HK-2 (cell line): ENCODE data around the gene FZD10.

Experiments used
- DNase-seq: peaks from one replicate; pipeline ENCODE4 v3.0.0-alpha.2; 2018; ENCODE audit not compliant: unreplicated experiment

The FZD10 gene, protein sequence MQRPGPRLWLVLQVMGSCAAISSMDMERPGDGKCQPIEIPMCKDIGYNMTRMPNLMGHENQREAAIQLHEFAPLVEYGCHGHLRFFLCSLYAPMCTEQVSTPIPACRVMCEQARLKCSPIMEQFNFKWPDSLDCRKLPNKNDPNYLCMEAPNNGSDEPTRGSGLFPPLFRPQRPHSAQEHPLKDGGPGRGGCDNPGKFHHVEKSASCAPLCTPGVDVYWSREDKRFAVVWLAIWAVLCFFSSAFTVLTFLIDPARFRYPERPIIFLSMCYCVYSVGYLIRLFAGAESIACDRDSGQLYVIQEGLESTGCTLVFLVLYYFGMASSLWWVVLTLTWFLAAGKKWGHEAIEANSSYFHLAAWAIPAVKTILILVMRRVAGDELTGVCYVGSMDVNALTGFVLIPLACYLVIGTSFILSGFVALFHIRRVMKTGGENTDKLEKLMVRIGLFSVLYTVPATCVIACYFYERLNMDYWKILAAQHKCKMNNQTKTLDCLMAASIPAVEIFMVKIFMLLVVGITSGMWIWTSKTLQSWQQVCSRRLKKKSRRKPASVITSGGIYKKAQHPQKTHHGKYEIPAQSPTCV

DNA sequence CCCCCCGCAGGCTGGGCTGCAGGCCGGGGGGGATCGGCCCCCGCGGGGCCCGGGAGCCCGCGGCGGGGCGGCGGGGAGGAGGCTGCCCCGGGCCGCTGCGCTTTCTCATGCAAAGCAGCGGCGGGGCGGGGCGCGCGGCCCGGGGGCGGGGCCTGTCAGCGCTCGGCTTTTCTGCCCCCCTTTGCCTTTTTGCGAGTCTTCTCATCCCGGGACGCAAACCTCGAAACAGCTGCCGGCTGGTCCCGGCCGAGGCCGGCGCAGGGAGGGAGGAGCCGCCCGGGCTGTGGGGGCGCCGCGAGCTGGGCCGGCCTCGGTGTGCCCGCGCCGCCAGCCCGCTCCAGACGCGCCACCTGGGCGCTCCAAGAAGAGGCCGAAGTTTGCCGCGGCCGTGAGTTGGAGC lies at the start of gene FZD10:
Gene FZD10 (plus strand): TSS at position 198 of the 400 bp plus-strand sequence. CDS start 479 bp downstream, outside the sequence.
- DNase-seq = no peak

DNA sequence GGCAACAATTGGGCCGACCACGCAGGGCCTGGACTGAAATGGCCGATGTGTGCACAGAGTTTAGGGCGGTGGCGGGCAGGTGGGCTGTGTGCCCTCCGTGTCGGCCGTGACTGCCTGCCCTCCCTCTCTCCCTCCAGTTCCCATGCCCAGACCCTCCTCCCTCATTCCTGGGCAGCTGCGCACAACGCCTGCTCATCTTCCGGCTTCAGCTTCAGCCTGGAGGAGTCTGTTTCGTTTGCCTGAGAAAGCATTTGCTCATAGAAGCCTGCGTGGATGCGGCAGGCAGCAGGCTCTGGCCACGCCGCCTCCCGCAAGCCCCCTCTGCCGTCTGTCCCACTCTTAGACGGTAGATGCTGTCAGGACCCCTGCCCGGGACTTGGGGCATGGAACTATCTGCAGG lies 47.3 kb upstream of the FZD10 start:
- DNase-seq = no peak

DNA sequence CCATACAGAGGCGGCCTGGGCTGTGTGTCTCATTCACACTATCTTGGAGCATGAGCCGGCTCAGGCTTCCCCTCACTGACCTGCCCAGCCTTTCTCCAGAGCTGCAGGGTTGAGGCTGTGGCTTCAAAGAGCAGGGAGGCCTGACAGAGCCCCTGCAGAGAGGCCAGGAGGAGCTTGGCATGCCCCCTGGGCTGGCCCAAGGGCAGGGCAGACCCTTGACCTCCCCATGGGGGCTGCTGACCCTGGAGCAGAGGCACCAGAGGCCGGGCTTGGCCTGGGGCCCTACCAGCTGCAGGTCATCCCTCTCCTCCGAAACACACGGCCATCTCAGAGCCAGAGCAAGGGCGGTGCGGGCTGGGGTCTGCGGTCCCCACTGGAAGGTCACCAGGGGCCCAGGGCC lies 46.6 kb upstream of the FZD10 start:
- DNase-seq = no peak

DNA sequence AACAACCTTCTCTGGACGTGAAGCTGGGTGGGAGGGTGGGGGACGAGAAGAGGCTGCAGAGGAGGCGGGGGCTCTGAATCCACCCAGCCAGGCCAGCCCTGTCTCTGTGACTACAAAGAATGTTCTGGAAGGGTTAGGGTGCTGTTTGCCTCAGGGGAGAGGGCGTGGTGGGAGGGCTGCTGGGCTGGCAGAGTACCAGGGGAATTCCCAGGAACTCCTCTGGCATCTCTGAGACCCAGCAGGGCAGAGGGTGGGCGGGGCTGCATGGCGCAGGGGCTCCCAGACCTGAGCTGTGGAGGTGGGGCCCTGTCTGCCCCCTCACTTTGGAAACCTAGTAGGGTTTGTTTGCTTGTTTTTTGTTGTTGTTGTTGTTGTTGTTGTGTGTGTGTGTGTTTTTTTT lies 45.5 kb upstream of the FZD10 start:
- DNase-seq = no peak

DNA sequence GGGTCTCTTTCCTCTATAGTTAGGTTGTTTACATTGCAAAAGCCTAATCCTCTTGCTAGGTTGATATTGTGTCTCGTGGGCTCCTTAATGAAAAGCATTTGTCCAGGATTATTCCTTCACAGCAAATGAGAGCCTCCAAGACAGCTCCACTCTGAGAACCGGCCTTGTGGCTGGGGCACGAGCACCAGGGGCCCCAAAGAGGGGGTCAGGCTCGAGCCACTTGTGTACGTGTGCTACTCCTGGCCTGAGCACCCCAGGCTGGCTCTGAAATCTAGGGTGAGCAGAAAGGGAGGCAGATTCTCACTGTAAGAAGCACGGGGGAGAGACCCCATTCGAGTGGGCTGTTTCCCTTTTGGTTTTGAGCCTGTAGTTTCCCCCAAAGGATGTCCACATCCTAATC lies 45.0 kb upstream of the FZD10 start:
- DNase-seq = no peak

DNA sequence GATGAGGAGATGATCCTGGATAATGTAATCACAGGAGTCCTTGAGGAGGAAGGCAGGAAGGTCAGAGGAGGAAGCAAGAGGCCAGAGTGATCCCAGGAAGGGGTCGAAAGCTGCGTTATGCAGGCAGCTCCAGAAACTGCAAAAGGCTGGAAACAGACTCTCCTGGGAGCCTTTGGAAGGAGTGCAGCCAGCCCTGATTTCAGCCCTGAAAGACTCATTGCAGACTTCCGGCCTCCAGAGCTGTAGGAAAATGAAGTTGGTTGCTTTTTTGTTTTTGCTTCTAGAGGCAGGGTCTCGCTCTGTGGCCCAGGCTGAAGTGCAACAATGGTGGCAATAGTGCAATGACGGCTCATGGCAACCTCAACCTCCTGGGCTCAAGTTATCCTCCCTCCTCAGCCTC lies 44.6 kb upstream of the FZD10 start:
- DNase-seq = no peak

DNA sequence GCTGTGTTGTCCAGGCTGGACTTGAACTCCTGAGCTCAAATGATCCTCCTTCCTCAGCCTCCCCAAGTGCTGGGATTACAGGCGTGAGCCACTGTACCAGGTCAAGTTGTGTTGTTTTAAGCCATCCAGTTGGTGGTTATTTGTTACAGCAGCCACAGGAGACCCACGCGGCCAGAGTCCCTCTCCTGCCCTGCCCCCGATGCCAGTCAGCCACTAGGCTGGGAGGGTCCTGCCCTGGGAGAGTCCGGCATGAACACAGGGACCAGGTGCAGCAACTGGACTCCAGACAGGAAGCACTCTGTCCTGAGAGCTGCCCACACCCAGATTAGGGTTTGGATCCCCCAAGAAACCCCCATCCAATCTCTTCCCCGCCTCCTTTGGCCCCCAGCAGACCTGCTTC lies 44.1 kb upstream of the FZD10 start:
- DNase-seq = no peak

DNA sequence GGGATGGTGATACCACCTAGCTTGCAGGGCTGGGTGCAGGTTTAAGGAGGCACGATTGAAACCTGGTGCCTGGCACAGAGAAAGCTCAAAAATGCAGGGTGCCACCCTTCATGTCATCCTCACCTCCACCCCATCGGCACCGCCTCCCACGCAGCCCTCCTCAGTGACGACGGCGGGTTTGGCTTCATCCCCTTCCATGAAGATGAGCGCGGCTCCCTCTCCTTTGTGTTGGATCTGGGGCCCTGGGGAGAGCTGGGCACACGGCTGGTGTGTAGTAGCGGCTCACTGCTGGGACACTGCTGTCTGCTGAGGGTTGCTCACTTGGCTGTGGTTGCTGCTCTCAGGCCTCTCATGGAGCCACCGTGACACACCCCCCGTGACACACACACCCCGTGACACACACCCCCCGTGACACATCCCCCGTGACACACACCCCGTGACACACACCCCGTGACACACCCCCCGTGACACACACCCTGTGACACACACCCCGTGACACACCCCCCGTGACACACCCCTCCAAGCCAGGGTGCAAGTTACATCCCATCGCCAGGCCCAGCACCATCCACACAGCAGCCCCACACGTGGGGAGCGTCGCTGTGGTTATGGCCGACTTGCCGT lies 42.9 kb upstream of the FZD10 start:
- DNase-seq = no peak

DNA sequence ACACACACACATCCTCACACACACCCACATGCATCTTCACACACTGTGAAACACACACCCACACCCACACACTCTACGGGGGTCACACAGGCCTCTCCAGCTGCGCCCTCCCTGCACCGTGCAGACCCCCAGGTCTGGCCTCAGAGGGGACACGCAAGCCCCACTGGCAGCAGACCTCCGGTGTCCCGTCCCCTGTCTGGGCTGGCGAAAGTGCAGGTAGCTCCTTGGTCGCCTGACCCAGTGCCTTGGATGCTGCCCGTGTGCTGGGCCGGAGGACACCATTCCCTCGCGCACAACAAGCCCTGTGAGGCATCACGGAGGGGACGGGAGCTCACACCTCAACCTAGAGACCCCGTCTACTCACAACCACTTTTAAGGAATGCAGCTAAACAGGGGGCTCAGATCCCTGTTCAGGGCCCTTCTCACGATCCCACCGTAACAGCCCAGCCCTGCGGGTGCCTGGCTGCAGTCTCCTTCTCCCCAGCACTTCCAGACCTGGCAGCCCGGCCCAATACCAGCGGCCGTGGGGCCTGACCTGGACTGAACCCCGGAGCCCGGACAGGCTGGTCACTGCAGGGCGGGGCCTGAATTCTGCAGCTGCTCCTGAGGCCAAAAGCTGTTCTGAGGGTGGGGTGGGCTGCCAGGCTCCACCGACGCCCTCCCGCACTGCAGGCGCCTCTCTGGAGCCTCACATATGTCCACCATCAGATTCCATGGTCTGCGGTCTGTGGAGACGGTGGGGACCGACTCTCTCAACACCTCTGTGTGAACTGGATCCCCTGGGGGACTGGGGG lies 42.1 kb upstream of the FZD10 start:
- DNase-seq = no peak

DNA sequence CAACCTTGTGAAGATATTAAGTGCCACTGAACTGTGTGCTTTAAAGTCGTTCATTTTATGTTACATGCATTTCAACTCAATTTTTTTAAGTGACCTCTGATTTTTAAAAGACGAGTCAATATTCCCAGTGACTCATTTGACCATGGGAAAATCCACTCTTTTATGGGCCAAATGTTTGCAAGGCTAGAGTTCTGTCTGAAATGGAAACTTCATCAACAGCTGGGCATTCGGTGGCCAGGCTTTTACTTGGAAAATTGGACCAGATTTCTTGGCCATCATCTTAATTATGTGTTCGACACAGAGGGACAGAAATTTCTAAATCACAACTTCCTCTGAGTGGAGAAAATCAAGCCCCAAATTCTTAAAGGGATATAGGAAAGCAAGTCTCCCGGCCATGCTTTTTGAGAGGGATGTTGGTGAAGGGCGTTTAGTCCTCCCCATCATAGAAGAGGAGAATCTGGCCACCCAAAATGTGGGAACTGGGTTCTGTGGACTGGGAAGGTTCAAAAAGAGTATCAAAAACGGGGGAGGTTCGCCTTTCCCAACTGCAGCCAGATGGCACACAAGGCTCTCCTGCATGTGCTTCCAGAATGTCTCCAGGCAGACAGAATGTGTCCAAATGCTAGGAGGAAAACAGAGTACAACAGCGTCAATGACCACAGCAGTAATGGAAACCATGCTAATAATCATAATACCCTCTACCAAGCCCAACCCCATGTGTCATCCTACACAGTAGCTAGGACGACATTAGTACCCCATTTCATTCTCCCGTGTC lies 40.9 kb upstream of the FZD10 start:
- DNase-seq = no peak

DNA sequence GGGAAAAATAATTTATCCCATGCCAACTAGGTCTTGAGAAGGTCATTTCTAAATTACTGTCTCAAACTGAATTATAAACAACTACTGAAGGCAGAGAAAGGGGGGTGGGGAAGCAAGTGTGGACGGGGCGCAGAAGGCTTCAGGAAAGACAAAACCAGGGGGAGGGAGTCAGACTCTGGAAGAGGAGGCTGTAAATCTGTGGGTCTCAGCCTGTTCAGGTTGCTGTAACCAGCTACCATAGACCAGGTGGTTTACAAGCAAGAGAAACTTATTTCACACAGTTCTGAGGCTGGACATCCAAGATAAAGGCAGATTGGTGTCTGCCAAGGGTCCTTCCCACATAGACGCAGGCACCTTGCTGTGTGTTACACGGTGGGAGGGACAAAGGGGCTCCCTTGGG lies 39.9 kb upstream of the FZD10 start:
- DNase-seq = no peak

DNA sequence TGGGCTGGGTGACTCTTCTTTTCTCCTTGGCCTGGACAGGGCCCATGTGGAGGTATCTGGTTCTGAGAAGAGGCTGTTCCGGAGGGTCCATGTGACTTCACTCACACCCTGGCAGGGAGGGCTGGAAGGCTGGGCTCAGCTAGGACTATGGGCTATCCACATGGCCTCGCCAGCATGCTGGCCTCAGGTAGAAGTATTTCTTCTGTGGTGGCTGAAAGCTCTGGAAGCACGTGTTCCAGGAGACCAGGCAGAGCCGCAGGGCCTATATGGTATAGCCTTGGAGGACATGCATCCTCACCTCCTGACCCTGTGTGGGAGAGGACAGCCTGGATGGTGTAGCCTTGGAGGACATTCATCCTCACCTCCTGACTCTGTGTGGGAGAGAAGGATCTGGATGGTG lies 38.2 kb upstream of the FZD10 start:
- no peak for DNase-seq

DNA sequence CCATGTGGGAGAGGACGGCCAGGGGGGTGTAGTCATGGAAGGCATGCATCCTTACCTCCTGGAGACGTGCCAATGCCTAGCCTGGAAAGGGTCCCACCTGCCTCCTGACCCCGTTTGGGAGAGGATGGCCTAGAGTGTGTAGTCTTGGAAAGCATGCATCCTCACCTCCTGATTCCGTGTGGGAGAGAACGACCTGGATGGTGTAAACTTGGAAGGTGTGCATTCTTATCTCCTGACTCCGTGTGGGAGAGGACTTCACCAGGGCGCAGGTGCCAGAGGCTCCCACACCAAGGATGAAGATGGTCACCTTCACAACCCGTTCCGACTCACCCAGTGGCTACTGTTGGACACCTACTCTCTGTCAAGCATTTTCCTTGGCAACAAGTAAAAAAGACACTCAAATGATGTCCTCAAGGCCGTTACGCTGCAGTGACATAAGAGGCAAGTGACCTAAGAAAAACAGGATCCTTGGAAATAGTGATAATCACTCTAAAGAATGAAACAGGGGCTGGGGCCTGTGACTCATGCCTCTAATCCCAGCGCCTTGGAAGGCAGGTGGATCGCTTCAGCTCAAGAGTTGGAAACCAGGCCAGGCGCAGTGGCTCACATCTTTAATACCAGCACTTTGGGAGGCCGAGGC lies 37.5 kb upstream of the FZD10 start:
- DNase-seq = no peak

DNA sequence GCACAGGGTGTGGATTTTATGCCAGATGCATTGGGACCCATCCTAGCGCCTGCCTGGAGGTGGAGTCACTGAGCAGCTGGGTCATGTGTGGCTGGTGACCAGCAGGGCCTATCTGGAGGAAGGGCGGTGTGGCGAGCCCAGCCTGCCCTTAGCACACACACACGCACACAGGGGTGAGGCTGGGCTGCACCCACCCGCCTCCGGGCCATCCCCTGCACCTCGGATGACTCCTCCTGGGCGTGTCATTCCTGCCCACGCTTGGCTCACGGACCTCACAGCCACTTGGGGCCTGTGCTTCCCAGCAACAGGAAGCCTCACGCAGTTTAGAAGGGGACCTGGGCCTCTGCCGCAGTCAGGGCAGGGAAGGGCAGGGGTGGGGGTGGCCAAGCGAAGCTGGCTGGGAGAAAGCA lies 36.2 kb upstream of the FZD10 start:
- no peak for DNase-seq

DNA sequence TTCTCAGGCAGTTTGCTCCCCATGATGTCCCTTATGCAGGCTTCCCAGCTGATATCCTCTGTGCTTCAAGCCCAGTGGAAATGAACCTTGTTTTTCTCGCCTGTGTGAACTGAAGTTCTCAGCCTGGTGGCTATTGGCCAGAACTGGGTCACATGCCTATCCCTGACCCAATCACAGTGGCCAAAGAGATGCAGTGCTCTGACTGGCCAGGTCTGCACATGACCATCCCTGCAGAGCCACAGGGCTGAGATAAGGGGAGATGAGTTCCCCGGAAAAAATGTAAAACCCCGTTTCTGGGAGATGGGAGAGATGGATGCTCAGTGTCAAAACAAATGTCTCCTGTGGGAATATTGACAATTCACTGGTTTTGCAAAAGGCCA lies 34.7 kb upstream of the FZD10 start:
- no peak for DNase-seq

DNA sequence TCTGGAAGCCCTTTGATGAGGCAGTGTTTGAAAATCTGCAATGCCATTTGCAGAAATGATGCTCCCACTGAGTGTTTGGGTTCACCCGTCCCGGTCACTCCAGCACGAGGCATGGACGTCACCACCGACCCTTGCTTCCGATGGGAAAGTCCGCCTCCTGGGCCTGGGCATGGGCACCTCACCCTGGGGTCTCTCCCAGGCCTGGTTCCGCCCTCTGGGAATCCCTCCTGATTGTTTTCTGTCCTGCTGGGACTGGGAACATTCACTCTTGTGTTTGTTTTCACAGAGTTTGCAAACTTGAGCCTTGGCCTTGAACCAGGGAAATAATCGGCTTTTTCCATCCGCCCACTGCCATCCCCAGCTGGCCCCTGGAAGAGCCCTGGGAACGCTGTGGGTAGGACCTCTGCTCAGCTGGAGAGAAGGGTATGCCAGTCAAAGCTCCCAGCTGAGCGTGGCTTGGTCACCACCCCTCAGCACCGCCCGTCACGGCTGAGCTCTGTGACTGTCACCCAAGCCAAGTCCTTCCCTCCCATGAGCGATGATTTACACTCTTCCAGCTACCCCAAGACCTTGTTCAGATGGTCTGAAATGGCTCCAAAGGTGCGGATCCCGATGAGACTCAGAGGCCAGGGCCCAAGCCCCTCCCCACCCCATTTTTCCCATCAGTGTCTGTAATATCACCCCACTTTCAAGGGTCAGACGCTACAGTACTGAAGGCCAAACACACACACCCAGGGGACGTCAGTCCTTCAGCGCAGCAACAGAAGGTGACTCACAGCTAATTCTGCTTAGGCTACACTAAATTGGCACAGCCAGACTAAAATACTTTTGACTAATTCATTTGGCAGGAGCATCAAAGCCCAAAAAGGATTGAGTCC lies 34.1 kb upstream of the FZD10 start:
- no peak for DNase-seq

DNA sequence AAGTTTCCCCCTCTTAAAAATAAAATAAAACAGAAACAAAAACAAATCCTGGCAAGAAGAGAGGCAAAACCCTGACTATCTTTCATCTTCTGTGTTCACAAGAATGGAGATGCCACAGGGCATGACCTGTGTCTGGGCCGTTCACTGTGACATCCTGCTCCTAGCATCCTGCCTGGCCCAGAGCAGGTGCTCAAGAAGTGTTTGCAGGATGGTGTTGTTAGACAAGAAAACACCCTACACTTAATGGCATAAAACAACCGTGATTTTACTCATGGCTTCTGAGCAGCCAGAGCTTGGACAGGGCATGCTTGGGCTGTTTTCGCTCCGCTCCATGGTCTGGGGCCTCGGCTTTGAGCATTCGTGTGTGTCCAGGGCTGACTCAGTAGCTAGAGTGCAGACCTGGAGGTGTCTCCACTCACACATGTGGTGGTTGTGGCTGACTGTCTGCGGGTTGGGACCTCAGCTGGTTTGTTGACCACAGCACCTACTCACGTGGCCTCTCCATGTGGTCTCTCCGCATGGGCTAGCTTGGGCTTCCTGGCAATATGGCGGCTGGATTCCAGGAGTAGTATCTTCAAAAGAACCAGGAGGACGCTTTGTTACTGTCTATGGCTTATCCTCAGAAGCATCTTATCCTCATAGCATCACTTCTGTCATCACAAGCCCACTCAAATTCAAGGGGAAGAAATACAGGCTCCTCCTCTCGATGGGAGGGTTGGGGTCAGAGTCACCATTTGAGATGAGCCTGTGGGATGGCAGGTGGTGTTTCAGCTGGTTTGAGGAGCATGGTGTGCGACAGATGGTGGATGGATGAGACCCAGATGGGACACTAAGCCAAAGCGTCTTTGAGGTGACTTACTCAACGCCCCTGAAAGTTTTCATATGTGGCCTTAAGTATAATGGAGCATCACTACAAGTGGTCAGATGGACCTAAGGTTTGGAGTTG lies 33.2 kb upstream of the FZD10 start:
- DNase-seq = no peak

DNA sequence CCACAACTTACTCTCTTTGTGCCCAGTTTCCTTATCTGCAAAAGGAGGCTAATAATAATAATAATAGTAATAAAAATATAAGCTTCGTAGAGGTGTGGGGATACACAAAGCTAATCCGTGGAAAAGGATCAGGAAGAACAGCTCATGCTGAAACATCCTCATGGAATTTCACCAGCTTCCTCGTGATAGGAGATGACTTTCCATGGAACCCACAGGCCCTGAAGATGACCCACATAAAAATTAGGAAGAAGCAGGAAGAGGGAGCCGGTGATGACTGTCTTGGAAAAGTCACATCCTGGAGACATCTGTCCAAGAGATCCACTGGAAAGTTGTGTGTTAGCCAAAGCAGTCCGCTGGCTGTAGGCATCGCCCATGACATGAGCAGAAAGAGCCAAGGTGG lies 31.9 kb upstream of the FZD10 start:
- DNase-seq = no peak

DNA sequence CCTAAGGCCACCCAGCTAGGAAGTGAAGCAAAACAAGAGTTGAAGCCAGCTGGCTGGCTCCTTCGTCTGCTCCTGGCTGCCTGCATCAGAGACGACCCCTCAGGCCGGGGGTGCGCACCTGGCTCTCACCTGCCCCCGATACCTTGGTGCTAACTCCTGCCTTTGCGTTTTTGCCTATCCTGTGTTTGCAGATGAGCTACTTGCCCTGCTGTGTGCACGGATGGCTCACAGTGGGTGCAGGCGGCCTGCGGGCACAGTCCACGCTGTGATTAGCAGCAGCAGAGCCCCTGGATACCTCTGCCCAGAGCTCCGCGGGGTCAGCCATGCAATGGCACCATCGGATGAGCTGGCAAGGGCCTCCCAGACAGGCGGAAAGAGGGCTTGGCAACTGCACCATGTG lies 31.2 kb upstream of the FZD10 start:
- no peak for DNase-seq
